ENCODE data around the gene PSD2. TPM values are rescaled to one million over a fixed set of nuclear protein-coding genes. Genes with fewer than 3 reads are reported as not detected.

Gene PSD2
- total RNA-seq (under 1 TPM in 2 of 9 donors, not detected in 7; 0.04 to 0.11 TPM), polyA plus RNA-seq (under 1 TPM in 1 of 2 donors, not detected in 1; 0.04 TPM)
- long read RNA-seq, donor 1, result 0 reads
- long read RNA-seq, donor 2, result 0 reads
- long read RNA-seq, donor 3, result 0 reads

DNA sequence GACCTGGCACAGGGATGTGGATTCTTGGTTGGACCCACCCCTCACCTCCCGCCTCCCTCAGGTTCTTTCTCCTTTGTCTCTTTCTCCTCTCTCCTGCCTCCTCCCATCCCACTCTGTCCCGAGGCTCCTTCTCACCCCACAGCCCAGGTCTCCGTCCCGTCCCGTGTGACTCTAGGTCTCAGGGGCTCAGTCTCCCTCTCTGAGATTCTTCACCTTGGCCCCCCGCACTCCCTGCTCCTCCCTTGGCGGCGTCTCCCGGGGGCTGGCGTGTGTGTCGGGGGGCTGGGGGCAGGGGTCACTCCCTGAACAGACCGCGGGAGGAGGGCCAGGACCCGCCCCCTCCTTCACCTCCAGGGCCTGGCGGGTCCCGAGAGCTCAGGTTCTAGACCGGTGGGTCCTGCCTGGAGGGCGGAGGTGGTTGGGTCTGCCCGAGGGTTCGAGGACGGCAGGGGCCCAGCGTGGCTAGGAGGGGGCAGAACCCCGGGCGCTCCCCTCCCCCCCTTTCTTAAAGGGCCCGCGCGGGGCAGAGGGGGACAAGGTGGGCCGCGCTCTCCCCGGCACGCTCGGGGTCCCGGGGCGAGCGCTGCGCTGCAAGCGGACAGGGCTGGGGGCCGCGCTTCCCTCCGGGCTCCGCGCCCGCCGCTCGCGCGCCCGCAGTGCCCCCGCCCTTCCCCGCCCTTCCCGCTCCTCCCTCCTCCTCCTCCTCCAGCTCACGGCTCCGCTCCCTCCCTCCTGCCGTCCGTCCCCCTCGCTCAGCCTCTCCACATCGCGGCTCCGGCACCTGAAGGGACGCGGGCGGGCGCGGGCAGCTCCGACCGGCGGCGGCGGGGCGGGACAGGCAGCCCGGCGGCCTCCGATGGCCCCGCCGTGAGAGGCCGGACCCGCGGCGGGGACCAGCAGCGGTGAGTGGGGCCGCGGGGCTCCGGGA is at the start of gene PSD2:
Gene PSD2, plus strand, starts transcription at position 735 of the 928 bp plus-strand sequence. CDS start 13,633 bp downstream, outside the sequence.
- no peak for TF ChIP-seq POLR2A (IDR thresholded peaks at IDR 0.05)
- TF ChIP-seq, protein P1, sequence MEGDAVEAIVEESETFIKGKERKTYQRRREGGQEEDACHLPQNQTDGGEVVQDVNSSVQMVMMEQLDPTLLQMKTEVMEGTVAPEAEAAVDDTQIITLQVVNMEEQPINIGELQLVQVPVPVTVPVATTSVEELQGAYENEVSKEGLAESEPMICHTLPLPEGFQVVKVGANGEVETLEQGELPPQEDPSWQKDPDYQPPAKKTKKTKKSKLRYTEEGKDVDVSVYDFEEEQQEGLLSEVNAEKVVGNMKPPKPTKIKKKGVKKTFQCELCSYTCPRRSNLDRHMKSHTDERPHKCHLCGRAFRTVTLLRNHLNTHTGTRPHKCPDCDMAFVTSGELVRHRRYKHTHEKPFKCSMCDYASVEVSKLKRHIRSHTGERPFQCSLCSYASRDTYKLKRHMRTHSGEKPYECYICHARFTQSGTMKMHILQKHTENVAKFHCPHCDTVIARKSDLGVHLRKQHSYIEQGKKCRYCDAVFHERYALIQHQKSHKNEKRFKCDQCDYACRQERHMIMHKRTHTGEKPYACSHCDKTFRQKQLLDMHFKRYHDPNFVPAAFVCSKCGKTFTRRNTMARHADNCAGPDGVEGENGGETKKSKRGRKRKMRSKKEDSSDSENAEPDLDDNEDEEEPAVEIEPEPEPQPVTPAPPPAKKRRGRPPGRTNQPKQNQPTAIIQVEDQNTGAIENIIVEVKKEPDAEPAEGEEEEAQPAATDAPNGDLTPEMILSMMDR (IDR thresholded peaks at IDR 0.05), result no peak
- 3 to 20% (median 5%) methylated on average over 10 to 83 of the region's 83 CpGs for WGBS, 4 donors
- Histone ChIP-seq H3K9me3 (no peaks in the 10 kb centered on the region), H3K36me3 (no peaks in the 10 kb centered on the region), H3K27me3 (peaks cover 18 to 56% (median 38%) of the 10 kb centered on the region in 9 donors), H3K4me3 (peak within 1 kb of the TSS; percentile 20 to 57 (median 42)), H3K27ac (no peak within 1 kb of the TSS), H3K4me1 (peaks cover 0 to 14% (median 6%) of the 10 kb centered on the region in 12 donors)
- intact Hi-C loops (cut with DNase I), result loop anchor here in 1 of 10 donors (10.0 kb wide), 1 partner anchor 349 kb away; no protein-coding TSS in a partner anchor
- DNase-seq, result no peak
- peak in 2 of 4 donors; percentile 27 to 44 for ATAC-seq

DNA sequence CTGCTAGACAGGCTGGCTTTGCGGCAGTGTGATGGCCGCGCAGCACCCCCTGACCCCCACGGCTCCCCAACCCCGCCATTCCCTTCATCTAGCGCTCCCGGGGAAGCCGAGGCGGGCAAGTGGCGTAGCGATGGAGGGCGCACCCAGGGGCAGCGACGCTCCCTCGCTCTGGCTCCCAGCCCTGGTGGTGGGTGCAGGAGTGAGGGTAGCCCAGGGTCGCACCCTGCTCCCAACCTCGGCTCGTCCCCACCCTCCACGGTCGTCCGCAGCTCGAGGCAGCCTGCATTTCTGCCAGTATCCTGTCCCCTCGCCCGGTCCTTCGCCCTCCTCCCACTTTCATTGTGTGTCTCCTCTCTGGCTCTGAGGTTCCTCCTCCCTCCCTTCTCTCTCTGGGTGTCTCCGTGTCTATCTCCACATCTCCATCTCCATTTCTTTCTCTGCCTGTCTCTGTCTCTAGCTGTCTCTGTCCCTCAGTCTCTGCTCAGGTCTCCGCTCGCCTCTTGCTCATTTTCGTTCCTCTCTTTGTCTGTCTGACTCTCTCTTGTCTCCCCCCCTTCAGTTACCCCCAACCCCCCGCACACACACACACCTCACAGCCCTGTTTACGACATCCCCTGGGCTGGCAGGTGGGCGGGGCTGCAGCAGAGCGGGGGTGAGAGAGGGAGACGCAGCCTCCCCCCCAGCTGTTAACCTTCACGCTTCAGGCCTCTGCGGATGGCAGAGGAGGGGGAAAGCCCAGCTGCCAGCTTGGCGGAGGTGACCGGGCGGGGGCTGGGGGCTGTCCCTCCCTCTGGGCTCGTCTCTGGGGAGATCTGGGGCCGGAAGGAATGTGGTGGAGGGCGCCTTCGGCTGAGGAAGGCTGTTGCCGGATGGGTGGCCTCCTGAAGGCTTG is 48.7 kb upstream of the PSD2 start:
- ATAC-seq, result peak in 3 of 4 donors; percentile 4 to 27 (median 22)
- Histone ChIP-seq H3K36me3 (no peaks in the 10 kb centered on the region), H3K4me1 (peaks cover 16 to 36% (median 32%) of the 10 kb centered on the region in 12 donors), H3K27ac (peak overlapping the region in 4 of 12 donors; percentile 9 to 58 (median 30)), H3K9me3 (no peaks in the 10 kb centered on the region), H3K4me3 (peak overlapping the region; percentile 23 to 58 (median 50)), H3K27me3 (peaks cover 0 to 43% (median 27%) of the 10 kb centered on the region in 9 donors)
- intact Hi-C loops (cut with DNase I), result loop anchor here in 1 of 10 donors (5.0 kb wide), 2 partner anchors 35 to 110 kb away; no protein-coding TSS in a partner anchor
- DNase-seq, result peak in 1 of 5 donors; percentile 53
- 1 to 3% (median 2%) methylated on average over 38 to 44 of the region's 44 CpGs for WGBS, 4 donors
- TF ChIP-seq POLR2A (IDR thresholded peaks at IDR 0.05), result no peak
- TF ChIP-seq, protein P1 (IDR thresholded peaks at IDR 0.05), result no peak

DNA sequence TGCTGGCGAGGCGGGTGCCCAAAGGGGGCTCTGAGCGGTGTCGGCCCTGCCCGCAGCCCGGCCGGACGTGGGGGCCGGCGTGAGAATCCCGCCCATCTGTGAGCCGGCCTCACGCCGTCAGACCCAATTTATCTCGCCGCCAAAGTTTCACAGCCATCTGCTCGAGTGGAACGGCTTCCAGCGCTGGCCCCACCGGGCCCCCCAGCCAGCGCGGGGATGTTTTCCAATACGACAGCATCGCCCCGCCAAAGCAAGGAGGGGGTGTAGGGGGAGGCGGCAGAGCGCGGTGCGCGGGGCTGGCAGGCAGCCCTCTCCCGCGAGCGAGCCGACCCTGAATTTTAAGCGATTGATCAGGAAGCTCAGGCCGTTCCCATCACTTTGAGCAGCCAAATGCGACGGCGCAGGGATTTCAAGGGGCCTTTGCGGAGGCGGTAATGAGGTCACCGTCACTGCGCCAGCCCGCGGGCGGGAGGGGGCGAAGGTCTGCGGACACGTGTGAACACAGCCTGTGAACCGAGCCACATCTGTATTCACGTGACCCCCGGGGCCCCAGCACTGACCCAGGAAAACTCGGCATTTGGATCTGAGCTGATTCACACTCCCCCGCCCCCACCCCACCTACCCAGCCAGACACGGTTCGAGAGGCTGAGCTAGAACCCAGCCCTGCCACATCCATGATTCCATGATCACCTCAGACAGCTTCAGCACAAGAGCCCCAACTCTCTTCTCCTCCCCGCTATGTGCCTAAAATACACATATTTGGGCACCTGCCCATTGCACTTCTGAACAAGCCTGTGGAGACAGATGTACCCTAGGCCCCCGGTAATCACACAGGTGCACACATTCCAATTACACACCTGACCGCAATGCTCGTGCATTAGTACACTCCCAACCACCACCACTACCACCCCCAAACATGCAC is 47.8 kb upstream of the PSD2 start:
- Histone ChIP-seq H3K9me3 (no peaks in the 10 kb centered on the region), H3K4me1 (peaks cover 16 to 36% (median 32%) of the 10 kb centered on the region in 12 donors), H3K4me3 (peak overlapping the region; percentile 23 to 58 (median 50)), H3K27me3 (peaks cover 0 to 48% (median 27%) of the 10 kb centered on the region in 9 donors), H3K36me3 (no peaks in the 10 kb centered on the region), H3K27ac (peak overlapping the region in 4 of 12 donors; percentile 9 to 38 (median 27))
- TF ChIP-seq, protein P1 (IDR thresholded peaks at IDR 0.05), result no peak
- TF ChIP-seq POLR2A (IDR thresholded peaks at IDR 0.05), result no peak
- WGBS, 4 donors, result 2 to 9% (median 4%) methylated on average over 26 to 60 of the region's 60 CpGs
- intact Hi-C loops (cut with DNase I), result loop anchor here in 1 of 10 donors (5.0 kb wide), 2 partner anchors 36 to 111 kb away; no protein-coding TSS in a partner anchor
- ATAC-seq (peak in 3 of 4 donors; percentile 7 to 44 (median 38)), DNase-seq (peak; percentile 33 to 74 (median 61))

Data from heart left ventricle (tissue), 16 donors.